Endodermal cell (in vitro differentiated cells): ENCODE data around the gene PIN4. TPM values are rescaled to one million over a fixed set of nuclear protein-coding genes. Genes with fewer than 3 reads are reported as not detected.

Experiments
- DNase-seq: peaks from one replicate; pipeline ENCODE4 v3.0.0-alpha.2; 2017
- H3K27ac ChIP-seq: 2 replicates; pipeline ENCODE4 v1.5.1; 2013; ENCODE audit warnings: mild to moderate bottlenecking, low read depth, low read length, moderate library complexity
- H3K27me3 ChIP-seq: 2 replicates; pipeline ENCODE4 v1.6.1; 2013; ENCODE audit warnings: mild to moderate bottlenecking, low read length, moderate library complexity; ENCODE audit not compliant: insufficient read depth, control insufficient read depth, poor library complexity, severe bottlenecking
- H3K36me3 ChIP-seq: 2 replicates; pipeline ENCODE4 v1.7.0; 2013; ENCODE audit warnings: mild to moderate bottlenecking, low read length, moderate library complexity; ENCODE audit not compliant: control insufficient read depth, insufficient read depth
- H3K4me1 ChIP-seq: one replicate; pipeline ENCODE4 v1.7.0; 2013; ENCODE audit warnings: low read length; ENCODE audit not compliant: control insufficient read depth, insufficient read depth
- H3K4me3 ChIP-seq: 2 replicates; pipeline ENCODE4 v1.5.1; 2013; ENCODE audit warnings: mild to moderate bottlenecking, low read length, moderate library complexity
- H3K9ac ChIP-seq: 2 replicates; pipeline ENCODE4 v1.6.1; 2013; ENCODE audit warnings: mild to moderate bottlenecking, low read length, moderate library complexity; ENCODE audit not compliant: poor library complexity, severe bottlenecking; ENCODE audit errors: extremely low read depth
- H3K9me3 ChIP-seq: 2 replicates; pipeline ENCODE4 v1.6.1; 2013; ENCODE audit warnings: mild to moderate bottlenecking, low read length, moderate library complexity; ENCODE audit not compliant: control insufficient read depth
- H3K27ac Mint-ChIP-seq: 2 replicates; pipeline ENCODE4 v1.8.0; 2020; ENCODE audit warnings: mixed read lengths
- H3K27me3 Mint-ChIP-seq: 2 replicates; pipeline ENCODE4 v1.8.0; 2021; ENCODE audit warnings: mild to moderate bottlenecking, mixed read lengths; ENCODE audit not compliant: insufficient read depth
- H3K36me3 Mint-ChIP-seq: 2 replicates; pipeline ENCODE4 v1.8.0; 2020; ENCODE audit warnings: low read depth, mixed read lengths
- H3K4me1 Mint-ChIP-seq: 2 replicates; pipeline ENCODE4 v1.8.0; 2020; ENCODE audit warnings: mixed read lengths
- H3K4me3 Mint-ChIP-seq: 2 replicates; pipeline ENCODE4 v1.8.0; 2020; ENCODE audit warnings: mild to moderate bottlenecking, moderate library complexity, mixed read lengths
- H3K9me3 Mint-ChIP-seq: 2 replicates; pipeline ENCODE4 v1.8.0; 2020; ENCODE audit warnings: mild to moderate bottlenecking, mixed read lengths
- whole genome bisulfite sequencing, 2 experiments: methylation state at CpG; one replicate each; pipeline versions ENCODE4 v1.1.5 to v1.1.7; 2013; ENCODE audit warnings: missing lambda C conversion rate in 2 of 2, mixed read lengths in 1 of 2; ENCODE audit not compliant: insufficient coverage in 1 of 2, insufficient read length in 1 of 2; 5-methylcytosine and 5-hydroxymethylcytosine counted together
- total RNA-seq, 2 donors: library from RNA; stranded (reverse); fragmentation: NEBNext Ultra II Directional in 1 of 2; extraction: Animal tissue kit (Norgen Biotek cat#: 25700) in 1 of 2; gene quantifications; 2 replicates in 1 of 2; 3 replicates in 1 of 2; pipeline ENCODE4 v1.2.1, GENCODE V29; 2021
- TF ChIP-seq, protein P1 (sequence below): fragments of 200-600 bp; sonication (generic); conservative IDR thresholded peaks from 2 replicates; pipeline ENCODE4 v1.5.0; 2021; ENCODE audit warnings: antibody characterized with exemption, mild to moderate bottlenecking

PIN4 gene
- total RNA-seq, 2 donors from 2014 or later, result 16.6 to 17.2 TPM

DNA sequence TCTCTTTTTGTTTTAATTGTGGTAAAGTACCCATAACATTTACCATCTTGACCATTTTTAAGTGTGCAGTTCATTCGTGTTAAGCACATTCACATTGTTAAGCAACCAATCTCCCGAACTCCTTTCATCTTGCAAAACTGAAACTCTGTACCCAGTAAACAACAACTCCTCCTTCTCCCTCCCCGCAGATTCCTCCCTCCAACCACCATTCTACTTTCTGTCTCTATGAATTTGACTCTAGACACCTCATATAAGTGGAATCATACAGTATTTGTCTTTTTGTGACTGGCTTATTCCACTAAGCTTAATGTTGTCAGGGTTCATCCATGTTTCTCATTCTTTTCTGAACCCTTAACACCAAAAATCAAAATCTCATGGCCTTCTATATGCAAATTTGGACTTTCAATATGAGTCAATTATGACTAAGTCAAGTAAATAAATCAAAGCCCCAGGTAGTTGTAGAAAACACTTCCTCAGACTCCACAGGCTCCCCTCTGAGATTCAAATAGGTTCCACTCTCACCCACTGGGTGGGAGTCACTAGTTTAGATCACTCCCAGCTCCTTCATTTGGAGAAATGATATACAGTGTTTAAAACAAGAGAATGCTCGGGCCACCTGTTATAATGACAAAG is 40.1 kb upstream of the PIN4 start:
- peaks cover 15% of the 10 kb centered on the region for H3K36me3 Mint-ChIP-seq
- Histone ChIP-seq H3K4me3 (no peak overlapping the region), H3K27ac (no peak overlapping the region), H3K4me1 (no peaks in the 10 kb centered on the region), H3K9ac (no peak overlapping the region), H3K9me3 (no peaks in the 10 kb centered on the region), H3K27me3 (no peaks in the 10 kb centered on the region), H3K36me3 (no peaks in the 10 kb centered on the region)
- TF ChIP-seq, protein P1, sequence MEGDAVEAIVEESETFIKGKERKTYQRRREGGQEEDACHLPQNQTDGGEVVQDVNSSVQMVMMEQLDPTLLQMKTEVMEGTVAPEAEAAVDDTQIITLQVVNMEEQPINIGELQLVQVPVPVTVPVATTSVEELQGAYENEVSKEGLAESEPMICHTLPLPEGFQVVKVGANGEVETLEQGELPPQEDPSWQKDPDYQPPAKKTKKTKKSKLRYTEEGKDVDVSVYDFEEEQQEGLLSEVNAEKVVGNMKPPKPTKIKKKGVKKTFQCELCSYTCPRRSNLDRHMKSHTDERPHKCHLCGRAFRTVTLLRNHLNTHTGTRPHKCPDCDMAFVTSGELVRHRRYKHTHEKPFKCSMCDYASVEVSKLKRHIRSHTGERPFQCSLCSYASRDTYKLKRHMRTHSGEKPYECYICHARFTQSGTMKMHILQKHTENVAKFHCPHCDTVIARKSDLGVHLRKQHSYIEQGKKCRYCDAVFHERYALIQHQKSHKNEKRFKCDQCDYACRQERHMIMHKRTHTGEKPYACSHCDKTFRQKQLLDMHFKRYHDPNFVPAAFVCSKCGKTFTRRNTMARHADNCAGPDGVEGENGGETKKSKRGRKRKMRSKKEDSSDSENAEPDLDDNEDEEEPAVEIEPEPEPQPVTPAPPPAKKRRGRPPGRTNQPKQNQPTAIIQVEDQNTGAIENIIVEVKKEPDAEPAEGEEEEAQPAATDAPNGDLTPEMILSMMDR, result no peak
- H3K9me3 Mint-ChIP-seq, result peaks cover 49% of the 10 kb centered on the region
- H3K27ac Mint-ChIP-seq, result no peak overlapping the region
- no peak overlapping the region for H3K4me3 Mint-ChIP-seq
- H3K4me1 Mint-ChIP-seq, result no peaks in the 10 kb centered on the region
- WGBS, 2 experiments, result 85 to 100% methylated on average over 2 to 4 of the region's 4 CpGs
- DNase-seq, result no peak
- H3K27me3 Mint-ChIP-seq, result no peaks in the 10 kb centered on the region

DNA sequence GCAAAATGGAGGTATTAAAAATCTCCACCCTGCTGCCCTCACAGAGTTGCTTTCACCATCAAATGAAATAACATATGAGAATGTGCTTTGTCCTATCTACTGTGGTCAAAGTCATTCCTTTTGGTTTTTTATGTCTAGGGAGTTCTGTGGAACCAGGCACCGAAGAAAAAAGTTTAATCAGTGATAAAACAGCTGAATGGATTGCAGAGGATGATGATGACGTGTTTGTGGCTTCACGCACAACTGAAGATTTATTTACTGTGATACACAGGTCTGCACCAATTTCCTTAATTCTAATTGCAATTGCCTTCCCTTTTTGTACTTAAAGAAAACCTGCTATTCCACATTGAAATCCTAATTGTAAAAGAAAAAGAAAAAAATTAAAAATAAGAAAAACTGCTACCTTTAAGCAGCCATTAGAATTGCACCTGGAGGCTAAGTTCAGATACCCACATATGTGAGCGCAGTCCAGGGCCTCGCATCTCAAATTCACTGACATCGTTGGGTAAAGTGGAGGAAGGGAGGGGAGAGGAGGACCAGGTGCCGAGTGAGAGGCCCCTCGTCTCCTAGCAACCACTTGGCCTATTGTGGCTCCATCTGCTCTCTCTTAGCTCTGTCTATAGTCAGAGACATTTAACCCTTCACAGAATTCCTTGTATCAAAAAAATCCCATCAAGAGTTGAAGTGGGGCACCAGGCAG is 39.3 kb upstream of the PIN4 start:
- peaks cover 15% of the 10 kb centered on the region for H3K36me3 Mint-ChIP-seq
- DNase-seq, result no peak
- peaks cover 54% of the 10 kb centered on the region for H3K9me3 Mint-ChIP-seq
- Histone ChIP-seq H3K36me3 (no peaks in the 10 kb centered on the region), H3K4me3 (no peak overlapping the region), H3K4me1 (no peaks in the 10 kb centered on the region), H3K27ac (peak overlapping the region; percentile 82), H3K9ac (no peak overlapping the region), H3K27me3 (no peaks in the 10 kb centered on the region), H3K9me3 (no peaks in the 10 kb centered on the region)
- no peak overlapping the region for H3K27ac Mint-ChIP-seq
- H3K27me3 Mint-ChIP-seq, result no peaks in the 10 kb centered on the region
- TF ChIP-seq, protein P1, result no peak
- no peaks in the 10 kb centered on the region for H3K4me1 Mint-ChIP-seq
- H3K4me3 Mint-ChIP-seq, result no peak overlapping the region
- 67 to 91% methylated on average over 1 to 6 of the region's 8 CpGs for WGBS, 2 experiments

DNA sequence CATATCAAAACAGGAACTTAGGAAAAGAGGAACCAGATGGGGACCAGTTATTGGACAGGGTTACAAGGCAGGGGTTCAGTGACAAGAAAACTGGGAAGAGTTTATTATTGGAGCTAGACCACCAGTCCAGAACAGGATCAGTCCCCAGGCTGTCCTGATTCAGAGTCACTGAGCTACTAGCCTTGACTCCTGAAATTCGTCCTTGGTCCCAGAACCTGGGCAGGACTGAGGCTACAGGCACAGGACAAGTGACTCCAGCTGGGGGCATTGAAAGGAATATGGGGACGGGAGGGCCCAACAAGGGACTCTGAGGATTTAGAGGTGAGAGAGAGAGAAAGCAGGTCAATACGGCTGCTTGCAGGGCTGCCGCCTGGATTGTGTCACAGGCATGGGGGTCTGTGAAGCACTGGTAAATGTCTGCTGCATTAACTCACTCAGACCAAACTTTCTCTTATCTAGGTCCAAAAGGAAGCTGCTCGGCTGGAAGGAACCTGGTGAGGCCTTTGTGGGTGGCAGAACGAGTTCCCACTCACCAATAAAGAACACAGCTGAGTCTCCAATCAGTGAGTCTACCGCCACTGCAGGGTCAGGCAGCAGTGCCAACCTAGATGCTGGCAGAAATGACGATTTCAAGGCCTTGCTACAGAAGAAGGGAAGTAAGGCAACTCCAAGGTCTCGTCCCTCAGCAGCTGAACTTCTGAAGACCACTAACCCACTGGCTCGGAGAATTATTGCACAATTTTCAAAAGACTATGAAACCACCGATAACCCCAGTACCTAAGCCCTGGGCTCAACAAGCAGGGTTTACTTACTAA is 38.6 kb upstream of the PIN4 start:
- peaks cover 56% of the 10 kb centered on the region for H3K9me3 Mint-ChIP-seq
- H3K4me1 Mint-ChIP-seq, result no peaks in the 10 kb centered on the region
- H3K9me3 ChIP-seq, result no peaks in the 10 kb centered on the region
- no peak for DNase-seq
- peaks cover 15% of the 10 kb centered on the region for H3K36me3 Mint-ChIP-seq
- no peak overlapping the region for H3K4me3 ChIP-seq
- 87 to 93% methylated on average over 3 to 8 of the region's 11 CpGs for WGBS, 2 experiments
- H3K9ac ChIP-seq, result no peak overlapping the region
- H3K27me3 Mint-ChIP-seq, result no peaks in the 10 kb centered on the region
- no peaks in the 10 kb centered on the region for H3K27me3 ChIP-seq
- peak overlapping the region; percentile 82 for H3K27ac ChIP-seq
- no peak overlapping the region for H3K27ac Mint-ChIP-seq
- H3K4me3 Mint-ChIP-seq, result no peak overlapping the region
- no peaks in the 10 kb centered on the region for H3K36me3 ChIP-seq
- TF ChIP-seq, protein P1, result no peak
- H3K4me1 ChIP-seq, result no peaks in the 10 kb centered on the region
